ENCODE measurements around the gene MITF.

Gene MITF

DNA sequence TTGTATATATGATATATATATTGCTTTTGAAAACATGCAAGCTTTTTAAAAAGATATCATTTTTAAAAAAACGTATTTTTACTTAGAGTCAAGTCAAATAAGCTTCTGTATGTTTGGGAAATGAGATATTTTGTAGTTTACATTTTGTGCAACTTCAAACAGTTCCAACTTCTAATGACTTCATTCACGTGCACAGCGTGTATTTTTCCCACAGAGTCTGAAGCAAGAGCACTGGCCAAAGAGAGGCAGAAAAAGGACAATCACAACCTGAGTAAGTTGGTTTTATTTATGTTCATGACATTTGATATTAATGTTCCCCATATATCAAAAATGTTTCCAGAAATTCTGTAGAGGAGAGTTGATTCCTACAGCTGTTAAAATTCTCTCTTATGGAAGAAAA, 212.4 kb downstream of the MITF start:
- H3K36me3 ChIP-seq (ENCODE audit: control insufficient read depth in 2 of 2, insufficient read depth in 2 of 2, low read length in 2 of 2), result peaks cover 3 to 5% of the 10 kb centered on the region in 2 donors
- H3K27me3 ChIP-seq (ENCODE audit: control insufficient read depth in 1 of 2, insufficient read depth in 2 of 2, low read length in 2 of 2), result no peaks in the 10 kb centered on the region
- H3K27ac ChIP-seq (ENCODE audit: low read length), result no peak overlapping the region
- H3K9me3 ChIP-seq (ENCODE audit: control insufficient read depth in 2 of 2, low read length in 2 of 2), result no peaks in the 10 kb centered on the region
- no peak overlapping the region for H3K4me3 ChIP-seq (ENCODE audit: low read length in 2 of 2)
- no peaks in the 10 kb centered on the region for H3K4me1 ChIP-seq (ENCODE audit: control insufficient read depth, insufficient read depth, low read length)
- no peak overlapping the region for H3K9ac ChIP-seq (ENCODE audit: low read length in 2 of 2)

DNA sequence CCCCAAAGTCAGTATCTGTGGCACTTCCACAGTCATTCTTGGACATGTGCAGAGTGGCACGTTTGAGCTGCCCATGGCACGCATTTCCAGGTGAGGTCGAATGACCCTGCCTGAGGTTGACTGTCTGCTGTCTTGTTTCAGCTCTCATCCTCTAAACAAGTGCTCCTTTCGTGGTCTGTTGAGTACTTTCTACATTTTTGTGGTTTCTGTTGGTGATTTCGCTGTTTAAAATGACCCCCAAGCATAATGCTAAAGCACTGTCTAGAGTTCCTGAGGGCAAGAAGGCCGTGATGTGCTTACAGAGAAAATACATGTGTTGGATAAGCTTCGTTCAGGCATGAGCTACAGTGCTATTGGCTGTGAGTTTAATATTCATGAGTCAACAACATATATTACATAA, 220.3 kb downstream of the MITF start:
- Histone ChIP-seq H3K27ac (ENCODE audit: low read length) (no peak overlapping the region), H3K4me3 (ENCODE audit: low read length in 2 of 2) (no peak overlapping the region), H3K4me1 (ENCODE audit: control insufficient read depth, insufficient read depth, low read length) (no peaks in the 10 kb centered on the region), H3K9ac (ENCODE audit: low read length in 2 of 2) (no peak overlapping the region), H3K27me3 (ENCODE audit: control insufficient read depth in 1 of 2, insufficient read depth in 2 of 2, low read length in 2 of 2) (no peaks in the 10 kb centered on the region), H3K36me3 (ENCODE audit: control insufficient read depth in 2 of 2, insufficient read depth in 2 of 2, low read length in 2 of 2) (peaks cover 23 to 26% of the 10 kb centered on the region in 2 donors), H3K9me3 (ENCODE audit: control insufficient read depth in 2 of 2, low read length in 2 of 2) (no peaks in the 10 kb centered on the region)

GRCh38 chr3:69961706-69962439, 222.6 kb downstream of the MITF start:
- peaks cover 28 to 35% of the 10 kb centered on the region in 2 donors for H3K36me3 ChIP-seq (ENCODE audit: control insufficient read depth in 2 of 2, insufficient read depth in 2 of 2, low read length in 2 of 2)
- H3K27ac ChIP-seq (ENCODE audit: low read length), result no peak overlapping the region
- no peak overlapping the region for H3K9ac ChIP-seq (ENCODE audit: low read length in 2 of 2)
- H3K9me3 ChIP-seq (ENCODE audit: control insufficient read depth in 2 of 2, low read length in 2 of 2), result no peaks in the 10 kb centered on the region
- no peaks in the 10 kb centered on the region for H3K4me1 ChIP-seq (ENCODE audit: control insufficient read depth, insufficient read depth, low read length)
- H3K27me3 ChIP-seq (ENCODE audit: control insufficient read depth in 1 of 2, insufficient read depth in 2 of 2, low read length in 2 of 2), result no peaks in the 10 kb centered on the region
- no peak overlapping the region for H3K4me3 ChIP-seq (ENCODE audit: low read length in 2 of 2)

DNA sequence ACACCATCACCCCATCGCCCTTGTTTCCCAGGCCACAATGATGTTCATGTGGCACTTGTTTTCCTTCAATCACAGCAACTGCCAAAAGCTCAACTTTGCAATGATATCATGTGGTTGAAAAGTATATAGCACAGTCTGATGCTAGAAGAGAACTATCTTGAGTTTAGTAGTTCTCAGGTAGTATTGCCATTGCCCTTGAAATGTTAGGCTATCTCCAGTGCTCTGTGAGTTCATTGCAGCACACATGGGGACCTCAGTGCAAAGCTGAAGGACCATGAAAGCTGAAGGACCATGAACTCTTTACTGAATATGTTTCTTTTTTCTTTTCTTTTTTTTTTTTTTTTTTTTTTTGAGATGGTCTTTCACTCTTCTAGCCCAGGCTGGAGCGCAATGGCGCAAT, 224.4 kb downstream of the MITF start:
- Histone ChIP-seq H3K4me3 (ENCODE audit: low read length in 2 of 2) (no peak overlapping the region), H3K27me3 (ENCODE audit: control insufficient read depth in 1 of 2, insufficient read depth in 2 of 2, low read length in 2 of 2) (no peaks in the 10 kb centered on the region), H3K4me1 (ENCODE audit: control insufficient read depth, insufficient read depth, low read length) (no peaks in the 10 kb centered on the region), H3K9me3 (ENCODE audit: control insufficient read depth in 2 of 2, low read length in 2 of 2) (no peaks in the 10 kb centered on the region), H3K36me3 (ENCODE audit: control insufficient read depth in 2 of 2, insufficient read depth in 2 of 2, low read length in 2 of 2) (peaks cover 27 to 28% of the 10 kb centered on the region in 2 donors), H3K9ac (ENCODE audit: low read length in 2 of 2) (no peak overlapping the region), H3K27ac (ENCODE audit: low read length) (no peak overlapping the region)

- H3K4me3 ChIP-seq (ENCODE audit: low read length in 2 of 2), result no peak overlapping the region
These were observed 227.9 kb downstream of the MITF start for GRCh38 chr3:69967156-69967555.

DNA sequence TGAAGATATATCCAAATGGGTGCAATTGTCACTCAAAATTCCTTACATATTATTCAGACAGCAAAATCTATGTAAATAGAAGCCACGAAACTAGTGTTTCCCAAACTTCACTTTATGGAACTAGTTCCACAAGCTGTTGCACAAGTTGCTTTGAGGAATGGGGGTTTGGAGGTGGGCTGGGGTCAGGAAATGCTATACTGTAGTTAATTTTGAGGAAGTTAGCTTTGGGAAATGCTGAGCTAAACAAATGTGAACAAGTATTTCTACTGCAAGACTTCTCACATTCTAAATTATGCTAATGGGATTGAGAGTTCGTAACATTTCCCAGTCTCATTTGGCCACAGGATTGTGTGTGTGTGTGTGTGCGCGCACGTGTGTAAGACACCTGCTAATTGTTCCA, 231.6 kb downstream of the MITF start:
- peaks cover 0 to 2% of the 10 kb centered on the region in 2 donors for H3K36me3 ChIP-seq (ENCODE audit: control insufficient read depth in 2 of 2, insufficient read depth in 2 of 2, low read length in 2 of 2)
- no peak overlapping the region for H3K9ac ChIP-seq (ENCODE audit: low read length in 2 of 2)
- H3K4me3 ChIP-seq (ENCODE audit: low read length in 2 of 2), result no peak overlapping the region
- no peak overlapping the region for H3K27ac ChIP-seq (ENCODE audit: low read length)
- no peaks in the 10 kb centered on the region for H3K9me3 ChIP-seq (ENCODE audit: control insufficient read depth in 2 of 2, low read length in 2 of 2)
- H3K27me3 ChIP-seq (ENCODE audit: control insufficient read depth in 1 of 2, insufficient read depth in 2 of 2, low read length in 2 of 2), result no peaks in the 10 kb centered on the region
- H3K4me1 ChIP-seq (ENCODE audit: control insufficient read depth, insufficient read depth, low read length), result no peaks in the 10 kb centered on the region

More at GRCh38 chr3:69967156-69967555, 227.9 kb downstream of the MITF start:
- Histone ChIP-seq H3K9ac (ENCODE audit: low read length in 2 of 2) (no peak overlapping the region), H3K9me3 (ENCODE audit: control insufficient read depth in 2 of 2, low read length in 2 of 2) (no peaks in the 10 kb centered on the region), H3K27me3 (ENCODE audit: control insufficient read depth in 1 of 2, insufficient read depth in 2 of 2, low read length in 2 of 2) (no peaks in the 10 kb centered on the region), H3K4me1 (ENCODE audit: control insufficient read depth, insufficient read depth, low read length) (no peaks in the 10 kb centered on the region), H3K27ac (ENCODE audit: low read length) (no peak overlapping the region), H3K36me3 (ENCODE audit: control insufficient read depth in 2 of 2, insufficient read depth in 2 of 2, low read length in 2 of 2) (peaks cover 13 to 14% of the 10 kb centered on the region in 2 donors)

GRCh38 chr3:69972672-69973071, 233.4 kb downstream of the MITF start:
- H3K4me1 ChIP-seq (ENCODE audit: control insufficient read depth, insufficient read depth, low read length), result no peaks in the 10 kb centered on the region
- no peak overlapping the region for H3K27ac ChIP-seq (ENCODE audit: low read length)
- no peak overlapping the region for H3K9ac ChIP-seq (ENCODE audit: low read length in 2 of 2)
- peaks cover 0 to 5% of the 10 kb centered on the region in 2 donors for H3K9me3 ChIP-seq (ENCODE audit: control insufficient read depth in 2 of 2, low read length in 2 of 2)
- no peaks in the 10 kb centered on the region for H3K27me3 ChIP-seq (ENCODE audit: control insufficient read depth in 1 of 2, insufficient read depth in 2 of 2, low read length in 2 of 2)
- H3K36me3 ChIP-seq (ENCODE audit: control insufficient read depth in 2 of 2, insufficient read depth in 2 of 2, low read length in 2 of 2), result no peaks in the 10 kb centered on the region
- H3K4me3 ChIP-seq (ENCODE audit: low read length in 2 of 2), result no peak overlapping the region

DNA sequence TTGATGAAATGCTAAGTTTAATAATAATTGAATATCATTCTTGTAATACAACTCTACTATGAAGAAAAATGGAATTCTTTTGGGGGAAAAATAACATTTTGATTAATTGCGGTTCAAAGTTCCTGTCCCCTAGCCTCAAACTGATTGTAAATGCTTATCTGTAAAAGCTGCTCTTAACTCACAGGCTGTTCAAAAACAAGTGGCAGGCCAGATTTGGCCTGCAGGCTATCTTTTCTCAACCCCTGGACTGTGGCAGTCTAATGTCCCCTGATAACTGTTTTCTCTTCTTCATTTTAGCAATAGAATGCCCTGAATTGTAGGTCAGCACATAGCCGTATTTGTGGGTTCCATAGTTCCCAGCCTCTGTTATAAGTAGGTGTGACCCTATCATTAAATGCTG, 236.8 kb downstream of the MITF start:
- no peak overlapping the region for H3K4me3 ChIP-seq (ENCODE audit: low read length in 2 of 2)
- no peak overlapping the region for H3K27ac ChIP-seq (ENCODE audit: low read length)
- no peak overlapping the region for H3K9ac ChIP-seq (ENCODE audit: low read length in 2 of 2)
- H3K9me3 ChIP-seq (ENCODE audit: control insufficient read depth in 2 of 2, low read length in 2 of 2), result peaks cover 3 to 5% of the 10 kb centered on the region in 2 donors
- no peaks in the 10 kb centered on the region for H3K27me3 ChIP-seq (ENCODE audit: control insufficient read depth in 1 of 2, insufficient read depth in 2 of 2, low read length in 2 of 2)
- H3K36me3 ChIP-seq (ENCODE audit: control insufficient read depth in 2 of 2, insufficient read depth in 2 of 2, low read length in 2 of 2), result no peaks in the 10 kb centered on the region
- H3K4me1 ChIP-seq (ENCODE audit: control insufficient read depth, insufficient read depth, low read length), result no peaks in the 10 kb centered on the region

- Histone ChIP-seq H3K27me3 (ENCODE audit: control insufficient read depth in 1 of 2, insufficient read depth in 2 of 2, low read length in 2 of 2) (no peaks in the 10 kb centered on the region), H3K27ac (ENCODE audit: low read length) (no peak overlapping the region), H3K9me3 (ENCODE audit: control insufficient read depth in 2 of 2, low read length in 2 of 2) (peaks cover 0 to 3% of the 10 kb centered on the region in 2 donors), H3K9ac (ENCODE audit: low read length in 2 of 2) (no peak overlapping the region), H3K36me3 (ENCODE audit: control insufficient read depth in 2 of 2, insufficient read depth in 2 of 2, low read length in 2 of 2) (no peaks in the 10 kb centered on the region), H3K4me1 (ENCODE audit: control insufficient read depth, insufficient read depth, low read length) (no peaks in the 10 kb centered on the region), H3K4me3 (ENCODE audit: low read length in 2 of 2) (no peak overlapping the region)
These were observed 244.4 kb downstream of the MITF start for GRCh38 chr3:69983546-69984265.

DNA sequence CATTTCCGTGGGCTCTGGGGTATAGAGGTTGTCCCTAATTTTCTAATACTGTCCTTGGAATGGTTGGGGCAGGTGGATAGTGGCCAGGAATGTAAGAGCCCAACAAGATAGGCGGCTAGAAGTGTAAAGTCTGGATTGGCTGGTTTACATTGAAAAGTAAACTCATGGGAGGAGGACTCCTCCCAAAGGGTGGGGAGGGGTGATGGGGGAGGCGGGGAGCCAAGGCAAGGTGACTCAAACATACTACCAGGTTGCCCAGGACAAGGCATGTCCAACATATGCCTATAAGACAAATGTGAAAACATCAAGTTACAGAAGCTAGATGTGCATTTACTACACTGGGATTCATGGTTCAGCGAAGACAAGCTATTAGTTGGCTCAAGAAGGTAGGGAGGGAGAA, 246.0 kb downstream of the MITF start:
- H3K27ac ChIP-seq (ENCODE audit: low read length), result no peak overlapping the region
- H3K4me1 ChIP-seq (ENCODE audit: control insufficient read depth, insufficient read depth, low read length), result no peaks in the 10 kb centered on the region
- H3K27me3 ChIP-seq (ENCODE audit: control insufficient read depth in 1 of 2, insufficient read depth in 2 of 2, low read length in 2 of 2), result no peaks in the 10 kb centered on the region
- no peaks in the 10 kb centered on the region for H3K36me3 ChIP-seq (ENCODE audit: control insufficient read depth in 2 of 2, insufficient read depth in 2 of 2, low read length in 2 of 2)
- no peak overlapping the region for H3K9ac ChIP-seq (ENCODE audit: low read length in 2 of 2)
- H3K4me3 ChIP-seq (ENCODE audit: low read length in 2 of 2), result no peak overlapping the region
- no peaks in the 10 kb centered on the region for H3K9me3 ChIP-seq (ENCODE audit: control insufficient read depth in 2 of 2, low read length in 2 of 2)

- H3K36me3 ChIP-seq (ENCODE audit: control insufficient read depth in 2 of 2, insufficient read depth in 2 of 2, low read length in 2 of 2), result no peaks in the 10 kb centered on the region
- H3K4me3 ChIP-seq (ENCODE audit: low read length in 2 of 2), result no peak overlapping the region
- H3K27ac ChIP-seq (ENCODE audit: low read length), result no peak overlapping the region
- no peaks in the 10 kb centered on the region for H3K9me3 ChIP-seq (ENCODE audit: control insufficient read depth in 2 of 2, low read length in 2 of 2)
- no peak overlapping the region for H3K9ac ChIP-seq (ENCODE audit: low read length in 2 of 2)
- no peaks in the 10 kb centered on the region for H3K4me1 ChIP-seq (ENCODE audit: control insufficient read depth, insufficient read depth, low read length)
- no peaks in the 10 kb centered on the region for H3K27me3 ChIP-seq (ENCODE audit: control insufficient read depth in 1 of 2, insufficient read depth in 2 of 2, low read length in 2 of 2)
These were observed 247.2 kb downstream of the MITF start for GRCh38 chr3:69986419-69986818.
